ENCODE measurements around the gene GGPS1. TPM values are rescaled to one million over a fixed set of nuclear protein-coding genes. Genes with fewer than 3 reads are reported as not detected.

Gene GGPS1
- total and polyA plus RNA-seq, 2 of the 8 experiments (the other 6 are each of a cell fraction or from before 2014, with no cell fraction given): 20.9 to 43.6 TPM

DNA sequence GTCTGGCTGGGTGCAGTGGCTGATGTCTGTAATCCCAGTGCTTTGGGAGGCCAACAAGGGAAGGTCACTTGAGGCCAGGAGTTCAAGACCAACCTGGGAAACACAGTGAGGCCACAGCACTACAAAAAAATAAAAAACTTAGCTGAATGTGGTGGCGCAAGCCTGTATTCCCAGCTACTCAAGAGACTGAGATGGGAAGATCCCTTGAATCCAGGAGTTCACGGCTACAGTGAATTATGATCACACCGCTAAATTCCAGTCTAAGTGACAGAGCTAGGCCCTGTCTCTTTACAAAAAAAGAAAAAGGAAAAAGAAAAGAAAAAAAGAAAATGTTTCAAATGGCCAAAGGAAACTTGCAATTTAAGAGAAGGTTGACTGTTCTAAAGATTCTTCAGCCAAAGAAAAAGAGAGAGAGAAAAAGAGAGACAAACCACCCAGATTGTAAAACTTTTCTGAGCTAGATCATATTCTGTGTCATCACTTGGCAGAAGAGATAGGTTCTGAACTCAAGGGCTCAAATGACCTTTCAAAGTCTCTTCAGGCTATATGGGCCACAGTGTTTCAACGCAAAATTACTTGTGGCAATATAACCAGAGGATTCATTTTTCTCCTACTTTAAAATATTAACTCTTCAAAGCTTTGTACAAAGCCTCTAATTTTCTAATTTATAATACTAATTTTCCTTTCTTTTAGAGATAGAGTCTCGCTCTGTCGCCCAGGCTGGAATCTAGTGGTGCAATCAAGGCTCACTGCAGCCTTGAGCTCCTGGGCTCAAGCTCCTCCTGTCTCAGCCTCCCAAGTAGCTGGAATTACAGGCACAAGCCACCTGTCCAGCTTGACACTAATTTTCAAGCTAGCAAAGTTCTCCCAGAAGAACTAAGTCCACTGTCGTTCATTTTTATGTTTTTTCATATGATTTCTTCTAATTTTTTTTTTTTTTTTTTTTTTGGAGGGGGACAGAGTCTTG lies 20.9 kb upstream of the GGPS1 start (continued):
- TF ChIP-seq, protein P1, sequence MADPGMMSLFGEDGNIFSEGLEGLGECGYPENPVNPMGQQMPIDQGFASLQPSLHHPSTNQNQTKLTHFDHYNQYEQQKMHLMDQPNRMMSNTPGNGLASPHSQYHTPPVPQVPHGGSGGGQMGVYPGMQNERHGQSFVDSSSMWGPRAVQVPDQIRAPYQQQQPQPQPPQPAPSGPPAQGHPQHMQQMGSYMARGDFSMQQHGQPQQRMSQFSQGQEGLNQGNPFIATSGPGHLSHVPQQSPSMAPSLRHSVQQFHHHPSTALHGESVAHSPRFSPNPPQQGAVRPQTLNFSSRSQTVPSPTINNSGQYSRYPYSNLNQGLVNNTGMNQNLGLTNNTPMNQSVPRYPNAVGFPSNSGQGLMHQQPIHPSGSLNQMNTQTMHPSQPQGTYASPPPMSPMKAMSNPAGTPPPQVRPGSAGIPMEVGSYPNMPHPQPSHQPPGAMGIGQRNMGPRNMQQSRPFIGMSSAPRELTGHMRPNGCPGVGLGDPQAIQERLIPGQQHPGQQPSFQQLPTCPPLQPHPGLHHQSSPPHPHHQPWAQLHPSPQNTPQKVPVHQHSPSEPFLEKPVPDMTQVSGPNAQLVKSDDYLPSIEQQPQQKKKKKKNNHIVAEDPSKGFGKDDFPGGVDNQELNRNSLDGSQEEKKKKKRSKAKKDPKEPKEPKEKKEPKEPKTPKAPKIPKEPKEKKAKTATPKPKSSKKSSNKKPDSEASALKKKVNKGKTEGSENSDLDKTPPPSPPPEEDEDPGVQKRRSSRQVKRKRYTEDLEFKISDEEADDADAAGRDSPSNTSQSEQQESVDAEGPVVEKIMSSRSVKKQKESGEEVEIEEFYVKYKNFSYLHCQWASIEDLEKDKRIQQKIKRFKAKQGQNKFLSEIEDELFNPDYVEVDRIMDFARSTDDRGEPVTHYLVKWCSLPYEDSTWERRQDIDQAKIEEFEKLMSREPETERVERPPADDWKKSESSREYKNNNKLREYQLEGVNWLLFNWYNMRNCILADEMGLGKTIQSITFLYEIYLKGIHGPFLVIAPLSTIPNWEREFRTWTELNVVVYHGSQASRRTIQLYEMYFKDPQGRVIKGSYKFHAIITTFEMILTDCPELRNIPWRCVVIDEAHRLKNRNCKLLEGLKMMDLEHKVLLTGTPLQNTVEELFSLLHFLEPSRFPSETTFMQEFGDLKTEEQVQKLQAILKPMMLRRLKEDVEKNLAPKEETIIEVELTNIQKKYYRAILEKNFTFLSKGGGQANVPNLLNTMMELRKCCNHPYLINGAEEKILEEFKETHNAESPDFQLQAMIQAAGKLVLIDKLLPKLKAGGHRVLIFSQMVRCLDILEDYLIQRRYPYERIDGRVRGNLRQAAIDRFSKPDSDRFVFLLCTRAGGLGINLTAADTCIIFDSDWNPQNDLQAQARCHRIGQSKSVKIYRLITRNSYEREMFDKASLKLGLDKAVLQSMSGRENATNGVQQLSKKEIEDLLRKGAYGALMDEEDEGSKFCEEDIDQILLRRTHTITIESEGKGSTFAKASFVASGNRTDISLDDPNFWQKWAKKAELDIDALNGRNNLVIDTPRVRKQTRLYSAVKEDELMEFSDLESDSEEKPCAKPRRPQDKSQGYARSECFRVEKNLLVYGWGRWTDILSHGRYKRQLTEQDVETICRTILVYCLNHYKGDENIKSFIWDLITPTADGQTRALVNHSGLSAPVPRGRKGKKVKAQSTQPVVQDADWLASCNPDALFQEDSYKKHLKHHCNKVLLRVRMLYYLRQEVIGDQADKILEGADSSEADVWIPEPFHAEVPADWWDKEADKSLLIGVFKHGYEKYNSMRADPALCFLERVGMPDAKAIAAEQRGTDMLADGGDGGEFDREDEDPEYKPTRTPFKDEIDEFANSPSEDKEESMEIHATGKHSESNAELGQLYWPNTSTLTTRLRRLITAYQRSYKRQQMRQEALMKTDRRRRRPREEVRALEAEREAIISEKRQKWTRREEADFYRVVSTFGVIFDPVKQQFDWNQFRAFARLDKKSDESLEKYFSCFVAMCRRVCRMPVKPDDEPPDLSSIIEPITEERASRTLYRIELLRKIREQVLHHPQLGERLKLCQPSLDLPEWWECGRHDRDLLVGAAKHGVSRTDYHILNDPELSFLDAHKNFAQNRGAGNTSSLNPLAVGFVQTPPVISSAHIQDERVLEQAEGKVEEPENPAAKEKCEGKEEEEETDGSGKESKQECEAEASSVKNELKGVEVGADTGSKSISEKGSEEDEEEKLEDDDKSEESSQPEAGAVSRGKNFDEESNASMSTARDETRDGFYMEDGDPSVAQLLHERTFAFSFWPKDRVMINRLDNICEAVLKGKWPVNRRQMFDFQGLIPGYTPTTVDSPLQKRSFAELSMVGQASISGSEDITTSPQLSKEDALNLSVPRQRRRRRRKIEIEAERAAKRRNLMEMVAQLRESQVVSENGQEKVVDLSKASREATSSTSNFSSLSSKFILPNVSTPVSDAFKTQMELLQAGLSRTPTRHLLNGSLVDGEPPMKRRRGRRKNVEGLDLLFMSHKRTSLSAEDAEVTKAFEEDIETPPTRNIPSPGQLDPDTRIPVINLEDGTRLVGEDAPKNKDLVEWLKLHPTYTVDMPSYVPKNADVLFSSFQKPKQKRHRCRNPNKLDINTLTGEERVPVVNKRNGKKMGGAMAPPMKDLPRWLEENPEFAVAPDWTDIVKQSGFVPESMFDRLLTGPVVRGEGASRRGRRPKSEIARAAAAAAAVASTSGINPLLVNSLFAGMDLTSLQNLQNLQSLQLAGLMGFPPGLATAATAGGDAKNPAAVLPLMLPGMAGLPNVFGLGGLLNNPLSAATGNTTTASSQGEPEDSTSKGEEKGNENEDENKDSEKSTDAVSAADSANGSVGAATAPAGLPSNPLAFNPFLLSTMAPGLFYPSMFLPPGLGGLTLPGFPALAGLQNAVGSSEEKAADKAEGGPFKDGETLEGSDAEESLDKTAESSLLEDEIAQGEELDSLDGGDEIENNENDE (IDR thresholded peaks at IDR 0.05; ENCODE audit: insufficient replicate concordance, low read length): no peak

All from H1 (cell line).